OCI-LY7 (cell line): ENCODE measurements around the gene SLC6A16. TPM values are rescaled to one million over a fixed set of nuclear protein-coding genes. Genes with fewer than 3 reads are reported as not detected.
"Not testable (repeated sequence)": the region's sequence is repeated elsewhere in the genome, so short reads cannot be mapped to it uniquely, and the experiment has no call there.

Experiments
- BruUV-seq: library from RNA; stranded (reverse); fragments of 400-500 nt; replicated peaks from 2 replicates; lab custom pipeline; 2021; lab: Mats Ljungman, UMichigan
- CTCF ChIA-PET: fragments of 300-600 bp; sonication (Branson Sonifier 250); formaldehyde crosslinking; loops from one replicate; lab custom pipeline; 2022; ENCODE audit warnings: antibody characterized with exemption; ENCODE audit not compliant: unreplicated experiment; lab: Charles Lee
- POLR2A ChIA-PET: fragments of 300-600 bp; sonication (Branson Sonifier 250); formaldehyde crosslinking; loops from one replicate; lab custom pipeline; 2022; ENCODE audit warnings: antibody characterized with exemption; lab: Charles Lee
- DNase-seq: peaks from one replicate; pipeline ENCODE4 v3.0.0-alpha.2; 2015; ENCODE audit warnings: low spot score
- H2AFZ ChIP-seq: fragments of 200-600 bp; sonication (generic), shearing (Covaris generic); 2 replicates; pipeline ENCODE4 v1.6.1; 2014; ENCODE audit warnings: mild to moderate bottlenecking, antibody characterized with exemption, low read length, moderate library complexity
- H3K27ac ChIP-seq: fragments of 200-600 bp; sonication (generic); 2 replicates; pipeline ENCODE4 v1.5.1; 2014; ENCODE audit warnings: mixed run types, low read depth, mild to moderate bottlenecking, moderate library complexity, low read length, inconsistent platforms; ENCODE audit not compliant: poor library complexity, severe bottlenecking
- H3K36me3 ChIP-seq: fragments of 200-600 bp; sonication (generic); 2 replicates; pipeline ENCODE4 v1.6.1; 2014; ENCODE audit warnings: mild to moderate bottlenecking, antibody characterized with exemption, low read length, moderate library complexity, mixed read lengths; ENCODE audit not compliant: insufficient read depth
- H3K4me1 ChIP-seq: fragments of 200-600 bp; sonication (generic); 2 replicates; pipeline ENCODE4 v1.5.1; 2014; ENCODE audit warnings: mild to moderate bottlenecking, low read length; ENCODE audit not compliant: insufficient read depth, poor library complexity, severe bottlenecking
- H3K4me2 ChIP-seq: fragments of 200-600 bp; sonication (generic); 2 replicates; pipeline ENCODE4 v1.6.1; 2014; ENCODE audit warnings: mild to moderate bottlenecking, low read length
- H3K4me3 ChIP-seq: fragments of 200-600 bp; sonication (generic); 2 replicates; pipeline ENCODE4 v1.5.1; 2014; ENCODE audit warnings: mild to moderate bottlenecking, low read depth, low read length; ENCODE audit not compliant: poor library complexity, severe bottlenecking
- H3K79me2 ChIP-seq: fragments of 200-600 bp; sonication (generic); 2 replicates; pipeline ENCODE4 v1.6.1; 2016; ENCODE audit warnings: low read depth, mild to moderate bottlenecking, low read length, moderate library complexity, mixed read lengths; ENCODE audit not compliant: insufficient read depth
- H3K9me2 ChIP-seq: fragments of 200-600 bp; sonication (generic); 2 replicates; pipeline ENCODE4 v1.6.1; 2016; ENCODE audit warnings: mild to moderate bottlenecking, low read length, mixed read lengths; ENCODE audit not compliant: insufficient read depth
- H3K9me3 ChIP-seq: fragments of 200-600 bp; sonication (generic); 2 replicates; pipeline ENCODE4 v1.6.1; 2014; ENCODE audit warnings: mild to moderate bottlenecking, mixed run types, low read length, mixed read lengths
- H4K20me1 ChIP-seq: fragments of 200-600 bp; sonication (generic); 2 replicates; pipeline ENCODE4 v1.6.1; 2014; ENCODE audit warnings: mild to moderate bottlenecking, antibody characterized with exemption, low read length, moderate library complexity, mixed read lengths; ENCODE audit not compliant: insufficient read depth
- EZH2phosphoT487 ChIP-seq: fragments of 200-600 bp; sonication (generic); IDR thresholded peaks from 2 replicates; pipeline ENCODE4 v1.6.1; 2018; ENCODE audit warnings: low read depth, borderline replicate concordance, mild to moderate bottlenecking, mixed run types, antibody characterized with exemption, low read length, moderate library complexity, mixed read lengths
- intact Hi-C: fragments of 100-400 bp; cut with micrococcal nuclease; formaldehyde crosslinking; loops from one replicate; pipeline ENCODE4 v1.10.0; 2022; ENCODE audit not compliant: unreplicated experiment
- total RNA-seq, 2 experiments: library from RNA; depleted of rRNA in 1 of 2; stranded (reverse); fragments of >200 nt in 1 of 2; shearing (Covaris generic) in 1 of 2; gene quantifications; 2 replicates each; pipeline ENCODE4 v1.2.3, GENCODE V29; 2014 to 2022
- TF ChIP-seq, protein P1 (sequence below): fragments of 200-600 bp; sonication (generic); conservative IDR thresholded peaks from 2 replicates; pipeline ENCODE4 v1.5.1; 2014; ENCODE audit warnings: mild to moderate bottlenecking, antibody characterized with exemption, low read length, moderate library complexity, mixed read lengths

Gene SLC6A16
- total RNA-seq, 2 experiments from 2014 or later: 2.8 to 15.8 TPM

DNA sequence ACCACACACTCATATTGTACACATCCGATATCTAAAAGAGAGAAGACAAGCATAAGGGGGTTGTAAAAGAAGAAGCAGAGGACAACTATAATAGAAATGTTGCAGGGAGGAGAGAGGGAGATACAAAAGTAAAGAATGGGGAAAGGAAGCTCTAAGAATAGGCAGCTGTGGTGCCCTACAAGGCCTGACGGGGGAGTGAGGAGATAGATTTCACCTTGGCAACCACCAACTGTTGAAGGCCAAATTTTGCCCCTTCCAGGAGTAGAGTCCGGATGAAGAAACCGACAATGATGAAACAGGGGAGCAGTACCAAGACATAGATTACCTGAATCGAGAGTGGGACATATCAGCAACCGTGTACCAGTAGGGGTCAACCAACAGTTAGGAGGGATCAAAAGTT lies 15.9 kb downstream of the SLC6A16 start:
- H3K4me2 ChIP-seq: peak overlapping the region; percentile 16
- no peaks in the 10 kb centered on the region for H3K79me2 ChIP-seq
- POLR2A ChIA-PET: no interaction called here

DNA sequence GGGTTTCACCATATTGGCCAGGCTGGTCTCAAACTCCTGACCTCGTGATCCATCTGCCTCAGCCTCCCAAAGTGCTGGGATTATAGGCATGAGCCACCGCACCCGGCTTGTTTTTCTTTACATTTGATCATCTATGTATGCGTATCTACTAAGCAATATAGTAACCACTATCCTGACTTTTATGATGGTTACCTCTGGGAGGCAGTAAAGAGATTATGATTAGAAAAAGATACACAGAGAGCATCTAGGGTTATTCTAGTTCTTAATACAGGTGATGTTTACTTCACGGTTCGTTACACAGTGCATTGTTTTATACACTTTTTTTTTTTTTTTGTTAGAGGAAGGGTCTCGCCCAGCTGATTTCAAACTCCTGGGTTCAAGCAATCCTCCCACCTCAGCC lies 18.3 kb downstream of the SLC6A16 start:
- TF ChIP-seq, protein P1, sequence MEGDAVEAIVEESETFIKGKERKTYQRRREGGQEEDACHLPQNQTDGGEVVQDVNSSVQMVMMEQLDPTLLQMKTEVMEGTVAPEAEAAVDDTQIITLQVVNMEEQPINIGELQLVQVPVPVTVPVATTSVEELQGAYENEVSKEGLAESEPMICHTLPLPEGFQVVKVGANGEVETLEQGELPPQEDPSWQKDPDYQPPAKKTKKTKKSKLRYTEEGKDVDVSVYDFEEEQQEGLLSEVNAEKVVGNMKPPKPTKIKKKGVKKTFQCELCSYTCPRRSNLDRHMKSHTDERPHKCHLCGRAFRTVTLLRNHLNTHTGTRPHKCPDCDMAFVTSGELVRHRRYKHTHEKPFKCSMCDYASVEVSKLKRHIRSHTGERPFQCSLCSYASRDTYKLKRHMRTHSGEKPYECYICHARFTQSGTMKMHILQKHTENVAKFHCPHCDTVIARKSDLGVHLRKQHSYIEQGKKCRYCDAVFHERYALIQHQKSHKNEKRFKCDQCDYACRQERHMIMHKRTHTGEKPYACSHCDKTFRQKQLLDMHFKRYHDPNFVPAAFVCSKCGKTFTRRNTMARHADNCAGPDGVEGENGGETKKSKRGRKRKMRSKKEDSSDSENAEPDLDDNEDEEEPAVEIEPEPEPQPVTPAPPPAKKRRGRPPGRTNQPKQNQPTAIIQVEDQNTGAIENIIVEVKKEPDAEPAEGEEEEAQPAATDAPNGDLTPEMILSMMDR: peak; percentile 66
- BruUV-seq, H3K4me3 ChIP-seq, H3K79me2 ChIP-seq, CTCF ChIA-PET, H3K9me2 ChIP-seq, H4K20me1 ChIP-seq, H2AFZ ChIP-seq: not testable (repeated sequence)
- H3K9me3 ChIP-seq: peaks cover 14% of the 10 kb centered on the region; the same call in 1 of the 2 replicates
- peak; percentile 76 for DNase-seq
- intact Hi-C loops: loop anchor here (1.0 kb wide), 1 partner anchor 137 kb away; no protein-coding TSS in a partner anchor
- POLR2A ChIA-PET: interaction anchor here (0.6 to 0.7 kb wide), 3 partner anchors 30 to 367 kb away, joined by 4 to 5 read pairs (median 4); no protein-coding TSS in a partner anchor
- H3K4me1 ChIP-seq: peaks cover 43% of the 10 kb centered on the region
- H3K27ac ChIP-seq: peak overlapping the region; percentile 70
- H3K4me2 ChIP-seq: peak overlapping the region; percentile 34; the same call in 1 of the 2 replicates
- H3K36me3 ChIP-seq: peaks cover 54% of the 10 kb centered on the region

More for the DNA sequence above, 15.9 kb downstream of the SLC6A16 start:
- Histone ChIP-seq H3K4me3 (no peak overlapping the region), H3K27ac (peak overlapping the region; percentile 55), H3K4me1 (peaks cover 47% of the 10 kb centered on the region), H4K20me1 (no peaks in the 10 kb centered on the region), H3K9me2 (no peaks in the 10 kb centered on the region), H3K9me3 (no peaks in the 10 kb centered on the region), H3K36me3 (peaks cover 40% of the 10 kb centered on the region), H2AFZ (no peak overlapping the region)
- DNase-seq: peak; percentile 56
- no TSS peak for BruUV-seq
- TF ChIP-seq EZH2phosphoT487: no peak
- TF ChIP-seq, protein P1: peak; percentile 73
- CTCF ChIA-PET: no interaction called here
- intact Hi-C loops: no loop called here

DNA sequence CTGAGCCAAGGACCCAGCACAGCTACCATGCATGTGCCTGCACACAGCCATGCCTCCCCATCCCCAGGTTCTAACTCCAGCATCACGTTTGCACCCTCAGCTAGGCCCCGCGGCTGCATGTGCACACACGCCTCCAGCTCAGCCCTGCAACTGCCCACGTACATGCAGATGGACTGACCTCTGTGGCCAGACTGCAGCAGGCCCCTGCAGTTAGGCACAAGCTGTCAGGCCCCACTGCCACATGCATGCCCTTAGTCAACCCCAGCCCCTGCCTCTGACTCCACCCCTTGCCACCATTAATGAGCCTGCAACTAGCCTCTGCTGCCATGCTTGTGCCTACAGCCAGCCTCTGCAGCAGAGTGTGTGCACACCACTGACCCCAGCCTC lies 23.1 kb downstream of the SLC6A16 start:
- DNase-seq: no peak
- peaks cover 27% of the 10 kb centered on the region for H3K36me3 ChIP-seq
- H3K9me3 ChIP-seq: peaks cover 14% of the 10 kb centered on the region; the same call in 1 of the 2 replicates
- no peak overlapping the region for H3K4me3 ChIP-seq
- H3K4me1 ChIP-seq: peaks cover 10% of the 10 kb centered on the region
- ChIA-PET POLR2A (interaction anchor here (0.5 kb wide), 1 partner anchor 228 kb away, joined by 3 read pairs; no protein-coding TSS in a partner anchor), CTCF (interaction anchor here (0.9 kb wide), 1 partner anchor 107 kb away, joined by 4 read pairs; no protein-coding TSS in a partner anchor)
- BruUV-seq: no TSS peak
- H4K20me1 ChIP-seq: no peaks in the 10 kb centered on the region
- no peak overlapping the region for H2AFZ ChIP-seq
- no peaks in the 10 kb centered on the region for H3K9me2 ChIP-seq
- intact Hi-C loops: no loop called here
- H3K27ac ChIP-seq: no peak overlapping the region
- no peaks in the 10 kb centered on the region for H3K79me2 ChIP-seq
- TF ChIP-seq, protein P1: no peak
- no peak for TF ChIP-seq EZH2phosphoT487
- H3K4me2 ChIP-seq: no peak overlapping the region
